ENCODE measurements around the gene KPNA6. TPM values are rescaled to one million over a fixed set of nuclear protein-coding genes. Genes with fewer than 3 reads are reported as not detected.
A peak's percentile ranks its signal among the peaks of the same experiment; 100 is the strongest.

The KPNA6 gene
- total RNA-seq (66.9 TPM), polyA plus RNA-seq (ENCODE audit: insufficient read depth, low read depth, low replicate concordance) (10.6 TPM)
- long read RNA-seq, donor 1, full-length matches to known transcripts: 3 of 3 reads
- long read RNA-seq, donor 1, partial matches to known transcripts: 0 of 3 reads
- long read RNA-seq, donor 1, other reads (novel, unspliced or antisense): 0 of 3 reads
- long read RNA-seq, donor 2, full-length matches to known transcripts: 3 of 3 reads
- long read RNA-seq, donor 2, partial matches to known transcripts: 0 of 3 reads
- long read RNA-seq, donor 2, other reads (novel, unspliced or antisense): 0 of 3 reads
- long read RNA-seq, donor 3, full-length matches to known transcripts: 2 of 2 reads
- long read RNA-seq, donor 3, partial matches to known transcripts: 0 of 2 reads
- long read RNA-seq, donor 3, other reads (novel, unspliced or antisense): 0 of 2 reads
- long read RNA-seq, donor 4, full-length matches to known transcripts: 4 of 4 reads
- long read RNA-seq, donor 4, partial matches to known transcripts: 0 of 4 reads
- long read RNA-seq, donor 4, other reads (novel, unspliced or antisense): 0 of 4 reads
- long read RNA-seq, donor 5, full-length matches to known transcripts: 1 of 1 reads
- long read RNA-seq, donor 5, partial matches to known transcripts: 0 of 1 reads
- long read RNA-seq, donor 5, other reads (novel, unspliced or antisense): 0 of 1 reads
- long read RNA-seq, donor 6, full-length matches to known transcripts: 3 of 3 reads
- long read RNA-seq, donor 6, partial matches to known transcripts: 0 of 3 reads
- long read RNA-seq, donor 6, other reads (novel, unspliced or antisense): 0 of 3 reads
- long read RNA-seq, donor 7, full-length matches to known transcripts: 6 of 10 reads
- long read RNA-seq, donor 7, partial matches to known transcripts: 1 of 10 reads
- long read RNA-seq, donor 7, other reads (novel, unspliced or antisense): 3 of 10 reads
- long read RNA-seq, donor 8, full-length matches to known transcripts: 2 of 2 reads
- long read RNA-seq, donor 8, partial matches to known transcripts: 0 of 2 reads
- long read RNA-seq, donor 8, other reads (novel, unspliced or antisense): 0 of 2 reads
- long read RNA-seq, donor 9, full-length matches to known transcripts: 1 of 1 reads
- long read RNA-seq, donor 9, partial matches to known transcripts: 0 of 1 reads
- long read RNA-seq, donor 9, other reads (novel, unspliced or antisense): 0 of 1 reads
- long read RNA-seq, donor 10, full-length matches to known transcripts: 1 of 1 reads
- long read RNA-seq, donor 10, partial matches to known transcripts: 0 of 1 reads
- long read RNA-seq, donor 10, other reads (novel, unspliced or antisense): 0 of 1 reads

GRCh38 chr1:32107742-32108661, at the start of gene KPNA6:
Gene KPNA6, plus strand, starts transcription at chr1:32108056. Its CDS starts 75 bp downstream, at chr1:32108131.
- Histone ChIP-seq H3K27me3 (ENCODE audit: control insufficient read depth, insufficient read depth, low read length) (no peaks in the 10 kb centered on the region), H3K9me3 (ENCODE audit: control insufficient read depth in 2 of 3, insufficient read depth in 1 of 3, low read length in 3 of 3) (no peaks in the 10 kb centered on the region), H3K4me1 (ENCODE audit: control insufficient read depth in 2 of 3, insufficient read depth in 2 of 3, low read depth in 1 of 3, low read length in 3 of 3) (peaks cover 0 to 11% (median 9%) of the 10 kb centered on the region in 3 donors), H3K4me3 (ENCODE audit: low read length in 3 of 3) (peak within 1 kb of the TSS; percentile 73 to 96 (median 95)), H3K36me3 (ENCODE audit: control insufficient read depth in 2 of 3, insufficient read depth in 3 of 3, low read length in 3 of 3) (peaks cover 0 to 4% (median 0%) of the 10 kb centered on the region in 3 donors), H3K27ac (ENCODE audit: low read depth in 2 of 2, low read length in 2 of 2) (peak within 1 kb of the TSS; percentile 85 to 90), H3K9ac (ENCODE audit: low read length in 3 of 3) (peak within 1 kb of the TSS; percentile 90 to 97 (median 94))
- intact Hi-C loops (cut with DNase I): no loop called here
- FAIRE-seq (no peak), DNase-seq (peak; percentile 91 to 97 (median 94))
- TF ChIP-seq CTCF (IDR thresholded peaks at IDR 0.05; ENCODE audit: borderline replicate concordance, extremely low read depth, insufficient read depth): no peak

- no peak for FAIRE-seq
- Histone ChIP-seq H3K4me1 (ENCODE audit: control insufficient read depth in 2 of 3, insufficient read depth in 2 of 3, low read depth in 1 of 3, low read length in 3 of 3) (peaks cover 7 to 8% (median 8%) of the 10 kb centered on the region in 3 donors), H3K4me3 (ENCODE audit: low read length in 3 of 3) (no peak overlapping the region), H3K27me3 (ENCODE audit: control insufficient read depth, insufficient read depth, low read length) (no peaks in the 10 kb centered on the region), H3K9me3 (ENCODE audit: control insufficient read depth in 2 of 3, insufficient read depth in 1 of 3, low read length in 3 of 3) (no peaks in the 10 kb centered on the region), H3K36me3 (ENCODE audit: control insufficient read depth in 2 of 3, insufficient read depth in 3 of 3, low read length in 3 of 3) (peaks cover 11 to 33% (median 15%) of the 10 kb centered on the region in 3 donors), H3K27ac (ENCODE audit: low read depth in 2 of 2, low read length in 2 of 2) (no peak overlapping the region), H3K9ac (ENCODE audit: low read length in 3 of 3) (no peak overlapping the region)
- no peak for DNase-seq
- intact Hi-C loops (cut with DNase I): no loop called here
- TF ChIP-seq CTCF (IDR thresholded peaks at IDR 0.05; ENCODE audit: borderline replicate concordance, extremely low read depth, insufficient read depth): no peak
These were observed 46.9 kb upstream of the KPNA6 start for GRCh38 chr1:32060914-32061313.

- H3K9me3 ChIP-seq (ENCODE audit: control insufficient read depth in 2 of 3, insufficient read depth in 1 of 3, low read length in 3 of 3): no peaks in the 10 kb centered on the region
- no peak overlapping the region for H3K4me3 ChIP-seq (ENCODE audit: low read length in 3 of 3)
- DNase-seq (no peak), FAIRE-seq (no peak)
- H3K27me3 ChIP-seq (ENCODE audit: control insufficient read depth, insufficient read depth, low read length): no peaks in the 10 kb centered on the region
- H3K36me3 ChIP-seq (ENCODE audit: control insufficient read depth in 2 of 3, insufficient read depth in 3 of 3, low read length in 3 of 3): peaks cover 8 to 23% (median 11%) of the 10 kb centered on the region in 3 donors
- no peak for TF ChIP-seq CTCF (IDR thresholded peaks at IDR 0.05; ENCODE audit: borderline replicate concordance, extremely low read depth, insufficient read depth)
- peak overlapping the region in 1 of 2 donors; percentile 60 for H3K27ac ChIP-seq (ENCODE audit: low read depth in 2 of 2, low read length in 2 of 2)
- intact Hi-C loops (cut with DNase I): no loop called here
- H3K9ac ChIP-seq (ENCODE audit: low read length in 3 of 3): peak overlapping the region in 2 of 3 donors; percentile 18 to 35
- H3K4me1 ChIP-seq (ENCODE audit: control insufficient read depth in 2 of 3, insufficient read depth in 2 of 3, low read depth in 1 of 3, low read length in 3 of 3): peaks cover 8 to 13% (median 8%) of the 10 kb centered on the region in 3 donors
These were observed 45.0 kb upstream of the KPNA6 start for GRCh38 chr1:32062867-32063230.

Measured in kidney (tissue), 22 donors.